NCI-H446 (cell line): Measurements from ENCODE around the gene FOXB1.

Experiments
- DNase-seq, 2 experiments: peaks; one replicate each; lab custom pipeline; 2025; lab: John Stamatoyannopoulos, UW

Gene FOXB1

GRCh38 chr15:59998950-59999611, 5.0 kb upstream of the FOXB1 start:
- DNase-seq: no peak

GRCh38 chr15:59999612-60000112, 4.4 kb upstream of the FOXB1 start:
- no peak for DNase-seq

GRCh38 chr15:60000113-60000823, 3.8 kb upstream of the FOXB1 start:
- no peak for DNase-seq

GRCh38 chr15:60000824-60001609, 3.1 kb upstream of the FOXB1 start:
- no peak for DNase-seq

- no peak for DNase-seq
Measured at GRCh38 chr15:60001610-60002527, 2.2 kb upstream of the FOXB1 start.

- DNase-seq: no peak
Measured at GRCh38 chr15:60002528-60003218, 1.4 kb upstream of the FOXB1 start.

- no peak for DNase-seq
Measured at GRCh38 chr15:60003243-60004008, 685 bp upstream of the FOXB1 start.

- no peak for DNase-seq
Measured at GRCh38 chr15:60004846-60005351, 788 bp downstream of the FOXB1 start.

GRCh38 chr15:60005352-60006202, 1.5 kb downstream of the FOXB1 start:
- no peak for DNase-seq

GRCh38 chr15:60006203-60006862, 2.2 kb downstream of the FOXB1 start:
- DNase-seq: no peak

- no peak for DNase-seq
Measured at GRCh38 chr15:60006873-60007272, 2.8 kb downstream of the FOXB1 start.

- DNase-seq: no peak
Measured at GRCh38 chr15:60009124-60009960, 5.2 kb downstream of the FOXB1 start.

- no peak for DNase-seq
Measured at GRCh38 chr15:60009980-60010732, 6.0 kb downstream of the FOXB1 start.

GRCh38 chr15:60010858-60011257, 6.7 kb downstream of the FOXB1 start:
- no peak for DNase-seq

- no peak for DNase-seq
Measured at GRCh38 chr15:60012695-60013094, 8.6 kb downstream of the FOXB1 start.

- DNase-seq: no peak
Measured at GRCh38 chr15:60017538-60018520, 13.7 kb downstream of the FOXB1 start.
